ENCODE results near the gene SHTN1.

SHTN1 gene

DNA sequence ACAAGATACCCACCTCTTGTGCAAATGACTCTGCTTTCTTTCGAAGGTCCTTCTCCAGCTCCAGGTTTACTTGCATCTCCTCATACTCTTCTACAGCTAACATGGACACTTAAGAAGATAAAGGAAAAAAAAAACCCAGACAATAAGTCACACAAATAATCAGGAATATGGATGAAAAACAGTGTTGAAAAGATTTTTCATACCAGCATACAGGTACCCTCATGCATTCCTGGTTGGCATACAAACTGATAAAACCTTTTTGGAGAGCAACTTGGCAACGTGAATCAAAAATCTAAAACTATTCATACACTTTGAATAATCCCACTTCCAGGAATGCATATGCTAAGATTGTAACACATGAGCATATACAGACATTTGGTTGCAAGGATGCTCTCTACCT, 60.1 kb downstream of the SHTN1 start:
- no CpG with 5 or more reads among the region's 2 CpGs for WGBS (ENCODE audit: extremely low coverage, insufficient coverage, insufficient read length)
- H3K14ac ChIP-seq (ENCODE audit: low read length): no peak overlapping the region

DNA sequence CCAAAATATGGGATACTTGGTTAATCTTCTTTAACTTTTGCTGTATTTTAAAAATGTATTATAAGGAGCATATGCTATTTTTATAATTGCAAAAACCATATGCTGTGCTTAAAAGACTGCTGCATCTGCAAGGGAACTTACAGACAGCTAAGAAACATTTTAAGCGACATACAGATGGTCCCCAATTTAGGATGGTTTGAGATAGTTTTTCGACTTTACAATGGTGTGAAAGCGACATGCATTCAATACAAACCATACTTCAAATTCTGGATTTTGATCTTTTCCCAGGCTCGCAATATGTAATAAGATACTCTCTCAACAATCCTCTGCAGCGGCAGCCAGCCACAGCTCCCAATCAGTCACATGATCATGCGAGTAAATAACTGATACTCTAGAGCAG, 73.2 kb downstream of the SHTN1 start:
- Histone ChIP-seq H4K8ac (ENCODE audit: low read depth, low read length) (no peak overlapping the region), H3K4me1 (ENCODE audit: control insufficient read depth in 1 of 2, insufficient read depth in 2 of 2, low read length in 2 of 2) (no peaks in the 10 kb centered on the region), H2AFZ (ENCODE audit: insufficient read depth, low read length, poor library complexity) (no peak overlapping the region), H3K4ac (ENCODE audit: low read depth, low read length) (no peak overlapping the region), H2BK12ac (ENCODE audit: low read length) (no peak overlapping the region), H4K91ac (ENCODE audit: low read depth, low read length) (no peak overlapping the region), H3K14ac (ENCODE audit: low read length) (no peak overlapping the region), H4K12ac (ENCODE audit: low read depth, low read length) (no peak overlapping the region), H3K27ac (ENCODE audit: low read depth, low read length) (no peak overlapping the region), H3K9me3 (ENCODE audit: insufficient read depth, low read depth, low read length) (peaks cover 3% of the 10 kb centered on the region), H2BK5ac (ENCODE audit: low read depth, low read length, poor library complexity) (no peak overlapping the region), H3K27me3 (ENCODE audit: insufficient read depth, low read length) (no peaks in the 10 kb centered on the region), H3K23ac (ENCODE audit: low read length) (no peak overlapping the region), H3K18ac (ENCODE audit: low read length) (no peak overlapping the region), H2AK5ac (ENCODE audit: low read length) (no peak overlapping the region), H3K36me3 (ENCODE audit: control insufficient read depth in 1 of 2, insufficient read depth in 2 of 2, low read length in 2 of 2) (peaks cover 3 to 8% of the 10 kb centered on the region in 2 experiments), H3K9ac (ENCODE audit: low read length) (no peak overlapping the region), H3K79me2 (ENCODE audit: control insufficient read depth, insufficient read depth, low read length, poor library complexity) (no peaks in the 10 kb centered on the region), H2BK120ac (ENCODE audit: insufficient read depth, low read length, poor library complexity) (no peak overlapping the region), H3K79me1 (ENCODE audit: low read length) (no peaks in the 10 kb centered on the region), H3K4me2 (ENCODE audit: low read length) (no peak overlapping the region), H3K4me3 (ENCODE audit: low read depth, low read length) (no peak overlapping the region)
- DNase-seq: no peak
- WGBS (ENCODE audit: extremely low coverage, insufficient coverage, insufficient read length): no CpG with 5 or more reads among the region's 6 CpGs

More for the DNA sequence above, 60.1 kb downstream of the SHTN1 start:
- Histone ChIP-seq H2BK5ac (ENCODE audit: low read depth, low read length, poor library complexity) (no peak overlapping the region), H3K18ac (ENCODE audit: low read length) (no peak overlapping the region), H2AK5ac (ENCODE audit: low read length) (no peak overlapping the region), H3K27ac (ENCODE audit: low read depth, low read length) (no peak overlapping the region), H3K79me1 (ENCODE audit: low read length) (no peaks in the 10 kb centered on the region), H3K4me3 (ENCODE audit: low read depth, low read length) (no peak overlapping the region), H3K9me3 (ENCODE audit: insufficient read depth, low read depth, low read length) (no peaks in the 10 kb centered on the region), H3K4me2 (ENCODE audit: low read length) (no peak overlapping the region), H4K12ac (ENCODE audit: low read depth, low read length) (no peak overlapping the region), H2BK12ac (ENCODE audit: low read length) (no peak overlapping the region), H3K23ac (ENCODE audit: low read length) (no peak overlapping the region), H3K27me3 (ENCODE audit: insufficient read depth, low read length) (no peaks in the 10 kb centered on the region), H2AFZ (ENCODE audit: insufficient read depth, low read length, poor library complexity) (no peak overlapping the region), H4K91ac (ENCODE audit: low read depth, low read length) (no peak overlapping the region), H3K4me1 (ENCODE audit: control insufficient read depth in 1 of 2, insufficient read depth in 2 of 2, low read length in 2 of 2) (peaks cover 0 to 2% of the 10 kb centered on the region in 2 experiments), H3K9ac (ENCODE audit: low read length) (no peak overlapping the region), H4K8ac (ENCODE audit: low read depth, low read length) (no peak overlapping the region), H3K4ac (ENCODE audit: low read depth, low read length) (no peak overlapping the region), H3K36me3 (ENCODE audit: control insufficient read depth in 1 of 2, insufficient read depth in 2 of 2, low read length in 2 of 2) (peaks cover 0 to 5% of the 10 kb centered on the region in 2 experiments), H3K79me2 (ENCODE audit: control insufficient read depth, insufficient read depth, low read length, poor library complexity) (no peaks in the 10 kb centered on the region), H2BK120ac (ENCODE audit: insufficient read depth, low read length, poor library complexity) (no peak overlapping the region)
- DNase-seq: peak; percentile 43 to 87

DNA sequence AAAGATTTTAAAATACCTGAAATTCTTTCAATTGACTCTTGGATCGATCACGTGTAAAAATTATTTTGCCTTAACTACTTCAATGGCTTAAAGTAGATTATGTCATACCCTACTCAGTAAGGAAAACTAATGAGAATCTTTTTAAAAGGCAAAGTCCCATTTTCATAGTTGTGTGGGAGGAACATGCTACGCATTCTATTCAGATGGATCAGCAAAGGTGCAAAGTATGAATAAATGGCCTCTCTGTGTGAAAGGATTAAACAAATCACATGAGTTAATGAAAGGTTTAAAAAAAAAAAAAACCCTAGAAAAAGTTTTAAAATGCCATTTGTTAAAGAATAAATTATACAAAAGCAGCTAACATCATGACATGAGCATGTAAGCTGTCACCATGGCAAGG, 78.6 kb downstream of the SHTN1 start:
- peaks cover 1 to 7% of the 10 kb centered on the region in 2 experiments for H3K36me3 ChIP-seq (ENCODE audit: control insufficient read depth in 1 of 2, insufficient read depth in 2 of 2, low read length in 2 of 2)
- H2AK5ac ChIP-seq (ENCODE audit: low read length): no peak overlapping the region
- H2BK12ac ChIP-seq (ENCODE audit: low read length): no peak overlapping the region
- no peak overlapping the region for H4K8ac ChIP-seq (ENCODE audit: low read depth, low read length)
- no peak overlapping the region for H3K18ac ChIP-seq (ENCODE audit: low read length)
- no peak overlapping the region for H4K91ac ChIP-seq (ENCODE audit: low read depth, low read length)
- H3K27me3 ChIP-seq (ENCODE audit: insufficient read depth, low read length): no peaks in the 10 kb centered on the region
- no peaks in the 10 kb centered on the region for H3K9me3 ChIP-seq (ENCODE audit: insufficient read depth, low read depth, low read length)
- H3K14ac ChIP-seq (ENCODE audit: low read length): no peak overlapping the region
- H3K4ac ChIP-seq (ENCODE audit: low read depth, low read length): no peak overlapping the region
- H3K4me3 ChIP-seq (ENCODE audit: low read depth, low read length): no peak overlapping the region
- H2BK120ac ChIP-seq (ENCODE audit: insufficient read depth, low read length, poor library complexity): no peak overlapping the region
- DNase-seq: peak in 1 of 2 donors; percentile 22
- no peak overlapping the region for H3K23ac ChIP-seq (ENCODE audit: low read length)
- no peak overlapping the region for H2AFZ ChIP-seq (ENCODE audit: insufficient read depth, low read length, poor library complexity)
- no CpG with 5 or more reads among the region's 3 CpGs for WGBS (ENCODE audit: extremely low coverage, insufficient coverage, insufficient read length)
- H3K4me2 ChIP-seq (ENCODE audit: low read length): no peak overlapping the region
- no peaks in the 10 kb centered on the region for H3K79me1 ChIP-seq (ENCODE audit: low read length)
- H4K12ac ChIP-seq (ENCODE audit: low read depth, low read length): no peak overlapping the region
- no peak overlapping the region for H3K27ac ChIP-seq (ENCODE audit: low read depth, low read length)
- no peak overlapping the region for H3K9ac ChIP-seq (ENCODE audit: low read length)
- H3K4me1 ChIP-seq (ENCODE audit: control insufficient read depth in 1 of 2, insufficient read depth in 2 of 2, low read length in 2 of 2): no peaks in the 10 kb centered on the region
- no peaks in the 10 kb centered on the region for H3K79me2 ChIP-seq (ENCODE audit: control insufficient read depth, insufficient read depth, low read length, poor library complexity)
- no peak overlapping the region for H2BK5ac ChIP-seq (ENCODE audit: low read depth, low read length, poor library complexity)

DNA sequence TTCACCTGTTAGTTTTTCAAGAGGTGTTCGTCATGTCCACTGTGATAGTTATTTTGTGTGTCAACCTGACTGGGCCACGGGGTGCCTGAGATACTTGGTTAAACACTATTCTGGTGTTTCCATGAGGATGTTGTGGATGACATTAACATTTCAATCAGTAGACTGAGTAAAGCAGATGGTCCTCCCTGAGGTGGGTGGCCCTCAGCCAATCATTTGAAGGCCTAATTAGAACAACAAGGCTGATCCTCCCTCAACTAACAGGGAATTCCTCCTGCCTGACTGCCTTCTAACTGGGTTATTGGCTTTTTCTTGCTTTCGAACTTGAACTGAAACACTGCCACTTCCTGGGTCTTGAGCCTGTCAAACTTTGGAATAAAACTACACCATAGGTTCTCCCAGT, 79.9 kb downstream of the SHTN1 start:
- no peaks in the 10 kb centered on the region for H3K4me1 ChIP-seq (ENCODE audit: control insufficient read depth in 1 of 2, insufficient read depth in 2 of 2, low read length in 2 of 2)
- no peak overlapping the region for H3K4me3 ChIP-seq (ENCODE audit: low read depth, low read length)
- H3K18ac ChIP-seq (ENCODE audit: low read length): no peak overlapping the region
- no peaks in the 10 kb centered on the region for H3K27me3 ChIP-seq (ENCODE audit: insufficient read depth, low read length)
- no peak overlapping the region for H4K12ac ChIP-seq (ENCODE audit: low read depth, low read length)
- no peaks in the 10 kb centered on the region for H3K79me1 ChIP-seq (ENCODE audit: low read length)
- H3K23ac ChIP-seq (ENCODE audit: low read length): no peak overlapping the region
- H4K91ac ChIP-seq (ENCODE audit: low read depth, low read length): no peak overlapping the region
- no peak overlapping the region for H2AFZ ChIP-seq (ENCODE audit: insufficient read depth, low read length, poor library complexity)
- H3K9me3 ChIP-seq (ENCODE audit: insufficient read depth, low read depth, low read length): no peaks in the 10 kb centered on the region
- H3K4me2 ChIP-seq (ENCODE audit: low read length): no peak overlapping the region
- H4K8ac ChIP-seq (ENCODE audit: low read depth, low read length): no peak overlapping the region
- H2AK5ac ChIP-seq (ENCODE audit: low read length): no peak overlapping the region
- no peak overlapping the region for H2BK120ac ChIP-seq (ENCODE audit: insufficient read depth, low read length, poor library complexity)
- WGBS (ENCODE audit: extremely low coverage, insufficient coverage, insufficient read length): no CpG with 5 or more reads among the region's 3 CpGs
- H3K14ac ChIP-seq (ENCODE audit: low read length): no peak overlapping the region
- H3K27ac ChIP-seq (ENCODE audit: low read depth, low read length): no peak overlapping the region
- H2BK12ac ChIP-seq (ENCODE audit: low read length): no peak overlapping the region
- H3K4ac ChIP-seq (ENCODE audit: low read depth, low read length): no peak overlapping the region
- H2BK5ac ChIP-seq (ENCODE audit: low read depth, low read length, poor library complexity): no peak overlapping the region
- peaks cover 3% of the 10 kb centered on the region in 2 experiments for H3K36me3 ChIP-seq (ENCODE audit: control insufficient read depth in 1 of 2, insufficient read depth in 2 of 2, low read length in 2 of 2)
- DNase-seq: no peak
- H3K9ac ChIP-seq (ENCODE audit: low read length): no peak overlapping the region
- no peaks in the 10 kb centered on the region for H3K79me2 ChIP-seq (ENCODE audit: control insufficient read depth, insufficient read depth, low read length, poor library complexity)
